HCT116 (cell line): ENCODE results near the gene GPATCH8. TPM values are rescaled to one million over a fixed set of nuclear protein-coding genes. Genes with fewer than 3 reads are reported as not detected.

ENCODE experiments used
- ATAC-seq: fragments of 200-7000 bp; cut with Tn5 transposase; 2 replicates; pipeline ENCODE4 v1.9.1; 2020; ENCODE audit warnings: mild to moderate bottlenecking, moderate library complexity
- BruUV-seq: library from RNA; stranded (reverse); fragments of 400-500 nt; replicated peaks from 2 replicates; lab custom pipeline; 2021; lab: Mats Ljungman, UMichigan
- CTCF ChIA-PET: fragments of 300-600 bp; sonication (Branson Sonifier 250); formaldehyde crosslinking; loops from one replicate; lab custom pipeline; 2021; ENCODE audit warnings: antibody characterized with exemption; lab: Charles Lee
- POLR2A ChIA-PET: fragments of 300-600, 350-600 bp; sonication (Branson Sonifier 250); formaldehyde crosslinking; loops from one replicate; lab custom pipeline; 2021; ENCODE audit warnings: antibody characterized with exemption; lab: Charles Lee
- RAD21 ChIA-PET, 2 experiments: fragments of 300-600 bp; sonication (Branson Sonifier 250); formaldehyde crosslinking; loops; one replicate each; lab custom pipeline; 2023; ENCODE audit warnings: low total read pairs in 2 of 2; ENCODE audit not compliant: uncharacterized antibody in 2 of 2, unreplicated experiment in 2 of 2, low non-redundant PET in 1 of 2; lab: Charles Lee
- DNase-seq: peaks from one replicate; pipeline ENCODE4 v3.0.0-alpha.2; 2010; ENCODE audit warnings: low read depth, low spot score
- H2AFZ ChIP-seq: fragments of 200-600 bp; shearing (Covaris generic), sonication (generic); 2 replicates; pipeline ENCODE4 v1.6.1; 2017; ENCODE audit warnings: low read depth, mixed run types, mixed read lengths, antibody characterized with exemption, low read length; ENCODE audit not compliant: poor library complexity, severe bottlenecking
- H3K27ac ChIP-seq: 2 replicates; pipeline ENCODE4 v1.5.1; 2012; ENCODE audit warnings: low read depth, low read length
- H3K27me3 ChIP-seq: fragments of 200-600 bp; sonication (generic); 2 replicates; pipeline ENCODE4 v1.6.1; 2016; ENCODE audit warnings: mixed run types, low read length, mixed read lengths; ENCODE audit not compliant: insufficient read depth
- H3K36me3 ChIP-seq, 2 experiments: fragments of 200-500 bp in 1 of 2; fragments of 200-600 bp in 1 of 2; sonication (Bioruptor generic) in 1 of 2; sonication (generic) in 1 of 2; 2 replicates each; pipeline versions ENCODE4 v1.5.1 to v1.6.1; 2014 to 2016; ENCODE audit warnings: low read length in 2 of 2, inconsistent platforms in 1 of 2, mixed read lengths in 1 of 2, mixed run types in 1 of 2; ENCODE audit not compliant: insufficient read depth in 2 of 2, control insufficient read depth in 1 of 2
- H3K4me1 ChIP-seq, 2 experiments: fragments of 200-600 bp in 1 of 2; sonication (generic) in 1 of 2; 2 replicates each; pipeline versions ENCODE4 v1.5.1 to v1.6.1; 2012 to 2017; ENCODE audit warnings: low read length in 2 of 2, inconsistent platforms in 1 of 2, mild to moderate bottlenecking in 1 of 2, mixed read lengths in 1 of 2, mixed run types in 1 of 2, moderate library complexity in 1 of 2; ENCODE audit not compliant: insufficient read depth in 2 of 2, control insufficient read depth in 1 of 2
- H3K4me2 ChIP-seq: fragments of 200-600 bp; sonication (generic); 2 replicates; pipeline ENCODE4 v1.6.1; 2017; ENCODE audit warnings: mixed run types, low read length, mixed read lengths
- H3K4me3 ChIP-seq, 2 experiments: fragments of 200-600 bp in 1 of 2; sonication (generic) in 1 of 2; replicated peaks in 1 of 2; 2 replicates each; pipeline ENCODE4 v1.5.1; 2011 to 2016; ENCODE audit warnings: low read length in 2 of 2, control low read depth in 1 of 2, low read depth in 1 of 2, mild to moderate bottlenecking in 1 of 2, mixed read lengths in 1 of 2, mixed run types in 1 of 2
- H3K79me2 ChIP-seq: fragments of 200-600 bp; sonication (generic); 2 replicates; pipeline ENCODE4 v1.6.1; 2017; ENCODE audit warnings: mild to moderate bottlenecking, mixed run types, low read length, moderate library complexity, mixed read lengths; ENCODE audit not compliant: insufficient read depth
- H3K9ac ChIP-seq: fragments of 200-600 bp; sonication (generic); 2 replicates; pipeline ENCODE4 v1.6.1; 2016; ENCODE audit warnings: low read length, mixed read lengths
- H3K9me2 ChIP-seq: fragments of 200-600 bp; sonication (generic), shearing (Covaris generic); 2 replicates; pipeline ENCODE4 v1.6.1; 2017; ENCODE audit warnings: mixed run types, mild to moderate bottlenecking, moderate library complexity; ENCODE audit not compliant: insufficient read depth
- H3K9me3 ChIP-seq, 2 experiments: fragments of 200-500 bp in 1 of 2; fragments of 200-600 bp in 1 of 2; sonication (Bioruptor generic) in 1 of 2; sonication (generic) in 1 of 2; 2 replicates each; pipeline ENCODE4 v1.6.1; 2014 to 2017; ENCODE audit warnings: low read length in 2 of 2, mixed read lengths in 2 of 2, inconsistent platforms in 1 of 2, low read depth in 1 of 2, mild to moderate bottlenecking in 1 of 2, mixed run types in 1 of 2, moderate library complexity in 1 of 2; ENCODE audit not compliant: control insufficient read depth in 1 of 2, insufficient read depth in 1 of 2
- H4K20me1 ChIP-seq: fragments of 200-600 bp; sonication (generic), shearing (Covaris generic); 2 replicates; pipeline ENCODE4 v1.6.1; 2017; ENCODE audit warnings: mixed run types, mild to moderate bottlenecking, moderate library complexity; ENCODE audit not compliant: insufficient read depth
- ATF3 ChIP-seq: IDR thresholded peaks from 2 replicates; pipeline ENCODE4 v1.6.1; 2012
- CBX3 ChIP-seq: IDR thresholded peaks from 2 replicates; pipeline ENCODE4 v1.6.1; 2012; ENCODE audit warnings: low read depth
- CEBPB ChIP-seq: IDR thresholded peaks from 2 replicates; pipeline ENCODE4 v1.6.1; 2012; ENCODE audit warnings: low read depth
- CTCF ChIP-seq, 3 experiments: fragments of 200-600 bp in 1 of 3; sonication (generic) in 1 of 3; IDR thresholded peaks in 2 of 3; conservative IDR thresholded peaks in 1 of 3; 2 replicates each; pipeline ENCODE4 v1.5.1; 2012 to 2017; ENCODE audit warnings: low read depth in 2 of 3, low read length in 2 of 3, antibody characterized with exemption in 1 of 3, borderline replicate concordance in 1 of 3, control low read depth in 1 of 3, mild to moderate bottlenecking in 1 of 3, mixed read lengths in 1 of 3, mixed run types in 1 of 3, moderate library complexity in 1 of 3; ENCODE audit not compliant: insufficient read depth in 1 of 3
- ELF1 ChIP-seq: IDR thresholded peaks from 2 replicates; pipeline ENCODE4 v1.6.1; 2012; ENCODE audit warnings: low read depth, borderline replicate concordance
- POLR2AphosphoS5 ChIP-seq: IDR thresholded peaks from 2 replicates; pipeline ENCODE4 v1.6.1; 2011; ENCODE audit warnings: mild to moderate bottlenecking, low read depth, low read length, moderate library complexity
- RAD21 ChIP-seq: IDR thresholded peaks from 2 replicates; pipeline ENCODE4 v1.6.1; 2012; ENCODE audit warnings: low read depth, mild to moderate bottlenecking
- SP1 ChIP-seq: IDR thresholded peaks from 2 replicates; pipeline ENCODE4 v1.6.1; 2012; ENCODE audit warnings: low read depth
- TCF7L2 ChIP-seq: IDR thresholded peaks from 2 replicates; pipeline ENCODE4 v1.7.0; 2011; ENCODE audit warnings: borderline replicate concordance, inconsistent platforms; ENCODE audit not compliant: insufficient read depth, insufficient read length; ENCODE audit errors: extremely low read depth
- ZBTB33 ChIP-seq: IDR thresholded peaks from 2 replicates; pipeline ENCODE4 v1.6.1; 2011; ENCODE audit warnings: mild to moderate bottlenecking, low read length, moderate library complexity; ENCODE audit not compliant: insufficient replicate concordance; ENCODE audit errors: extremely low read depth
- ZFX ChIP-seq: fragments of 450-650 bp; IDR thresholded peaks from 2 replicates; pipeline ENCODE4 v1.6.1; 2017
- ZNF274 ChIP-seq: fragments of 200-500 bp; sonication (Bioruptor generic); IDR thresholded peaks from 2 replicates; pipeline ENCODE4 v1.6.1; 2014; ENCODE audit warnings: mild to moderate bottlenecking, low read depth, low read length, inconsistent platforms
- intact Hi-C: fragments of 100-400 bp; cut with micrococcal nuclease; formaldehyde crosslinking; loops from 2 replicates; pipeline ENCODE4 v1.10.0; 2022
- total RNA-seq: library from RNA; stranded (reverse); gene quantifications from one replicate; pipeline ENCODE4 v1.2.1, GENCODE V29; 2021; ENCODE audit not compliant: unreplicated experiment

The GPATCH8 gene
- total RNA-seq, 1 experiment from 2014 or later: 28.7 TPM

- peaks cover 7 to 27% of the 10 kb centered on the region in 2 experiments; a peak in 3 of 4 replicates for H3K4me1 ChIP-seq
- H3K4me2 ChIP-seq: peak within 1 kb of the TSS; percentile 93
- CTCF ChIA-PET: interaction anchor here (0.7 to 2.1 kb wide), 14 partner anchors 8 to 426 kb away, joined by 3 to 12 read pairs (median 5); partner anchors contain the start of genes GRN and HROB
- H3K9me3 ChIP-seq: no peaks in the 10 kb centered on the region
- no TSS peak for BruUV-seq
- H3K36me3 ChIP-seq: no peaks in the 10 kb centered on the region
- POLR2A ChIA-PET: interaction anchor here (0.6 to 1.0 kb wide), 2 partner anchors 22 to 164 kb away, joined by 3 read pairs; partner anchors contain the start of gene ATXN7L3
- peak within 1 kb of the TSS; percentile 72; the same call in 1 of the 2 replicates for H3K27ac ChIP-seq
- DNase-seq (no peak), ATAC-seq (peak; percentile 87)
- RAD21 ChIA-PET: no interaction called here
- H3K9ac ChIP-seq: peak within 1 kb of the TSS; percentile 74
- no peaks in the 10 kb centered on the region for H4K20me1 ChIP-seq
- no peak for TF ChIP-seq ZNF274
- TF ChIP-seq RAD21: no peak
- TF ChIP-seq ELF1: no peak
- TF ChIP-seq CBX3: no peak
- TF ChIP-seq ZFX: peak; percentile 37; the same call in 1 of the 2 replicates
- TF ChIP-seq CTCF (IDR thresholded peaks at IDR 0.05 in 2 of 3, conservative IDR thresholded peaks at IDR 0.05 in 1 of 3; ENCODE audit: borderline replicate concordance in 1 of 3, insufficient read depth in 1 of 3, low read depth in 2 of 3, low read length in 2 of 3): peak; percentile 26 to 56 (median 42); a peak in 5 of 6 replicates
- TF ChIP-seq ZBTB33: no peak
- no peak for TF ChIP-seq ATF3
- peak; percentile 79 for TF ChIP-seq POLR2AphosphoS5
- TF ChIP-seq SP1: no peak
- no peak for TF ChIP-seq TCF7L2
- no peak for TF ChIP-seq CEBPB
- peak within 1 kb of the TSS; percentile 14 for H2AFZ ChIP-seq
- H3K27me3 ChIP-seq: no peaks in the 10 kb centered on the region
- no peaks in the 10 kb centered on the region for H3K9me2 ChIP-seq
- no peaks in the 10 kb centered on the region for H3K79me2 ChIP-seq
- peak within 1 kb of the TSS; percentile 60 to 75 for H3K4me3 ChIP-seq
- intact Hi-C loops: loop anchor here (10.0 kb wide), 1 partner anchor 459 kb away; the partner anchor contains the start of gene MPP2
Observed at GRCh38 chr17:44363613-44364159, 139.5 kb downstream of the GPATCH8 start, which contains the start of gene FAM171A2. Gene FAM171A2, minus strand, starts transcription at chr17:44363853. Its CDS starts 139 bp downstream, at chr17:44363714.
